Measurements from ENCODE around the gene POLR3A. TPM values are rescaled to one million over a fixed set of nuclear protein-coding genes. Genes with fewer than 3 reads are reported as not detected.

The POLR3A gene
- total RNA-seq, 1 experiment from 2014 or later = 25.5 TPM

DNA sequence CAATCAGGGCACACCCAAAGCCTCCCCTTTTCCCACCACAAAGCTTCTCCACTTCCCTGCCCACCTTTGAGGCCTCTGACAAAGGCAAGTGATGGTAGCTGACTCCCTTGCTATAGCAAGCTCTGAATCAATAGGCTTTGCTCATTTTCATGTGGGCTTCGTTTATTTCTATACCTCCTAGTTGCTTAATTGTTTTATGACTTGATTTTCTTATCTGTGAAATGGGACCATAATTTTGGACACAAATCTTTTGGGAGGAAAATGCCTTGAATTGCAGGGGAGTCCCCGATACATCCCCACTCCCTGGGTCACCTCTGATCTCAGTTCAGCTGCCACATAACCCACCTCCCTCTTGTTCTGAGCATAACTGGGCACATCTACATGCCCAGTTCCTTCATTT lies 89.1 kb downstream of the POLR3A start:
- no peak overlapping the region for H3K4me3 Mint-ChIP-seq (ENCODE audit: unreplicated experiment)
- intact Hi-C loops (cut with micrococcal nuclease; ENCODE audit: unreplicated experiment) = no loop called here
- H3K27me3 ChIP-seq (replicated peaks; ENCODE audit: control insufficient read depth, insufficient read depth, low read length) = no peaks in the 10 kb centered on the region
- no peaks in the 10 kb centered on the region for H3K36me3 Mint-ChIP-seq (ENCODE audit: insufficient read depth, unreplicated experiment)
- TF ChIP-seq, protein P1, sequence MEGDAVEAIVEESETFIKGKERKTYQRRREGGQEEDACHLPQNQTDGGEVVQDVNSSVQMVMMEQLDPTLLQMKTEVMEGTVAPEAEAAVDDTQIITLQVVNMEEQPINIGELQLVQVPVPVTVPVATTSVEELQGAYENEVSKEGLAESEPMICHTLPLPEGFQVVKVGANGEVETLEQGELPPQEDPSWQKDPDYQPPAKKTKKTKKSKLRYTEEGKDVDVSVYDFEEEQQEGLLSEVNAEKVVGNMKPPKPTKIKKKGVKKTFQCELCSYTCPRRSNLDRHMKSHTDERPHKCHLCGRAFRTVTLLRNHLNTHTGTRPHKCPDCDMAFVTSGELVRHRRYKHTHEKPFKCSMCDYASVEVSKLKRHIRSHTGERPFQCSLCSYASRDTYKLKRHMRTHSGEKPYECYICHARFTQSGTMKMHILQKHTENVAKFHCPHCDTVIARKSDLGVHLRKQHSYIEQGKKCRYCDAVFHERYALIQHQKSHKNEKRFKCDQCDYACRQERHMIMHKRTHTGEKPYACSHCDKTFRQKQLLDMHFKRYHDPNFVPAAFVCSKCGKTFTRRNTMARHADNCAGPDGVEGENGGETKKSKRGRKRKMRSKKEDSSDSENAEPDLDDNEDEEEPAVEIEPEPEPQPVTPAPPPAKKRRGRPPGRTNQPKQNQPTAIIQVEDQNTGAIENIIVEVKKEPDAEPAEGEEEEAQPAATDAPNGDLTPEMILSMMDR (IDR thresholded peaks at IDR 0.05; ENCODE audit: insufficient read depth in 1 of 2, low read depth in 1 of 2, low read length in 1 of 2, severe bottlenecking in 1 of 2, unreplicated experiment in 1 of 2) = no peak
- POLR2A ChIA-PET = no interaction called here
- CTCF ChIA-PET = interaction anchor here (1.1 to 1.5 kb wide), 2 partner anchors 14 to 93 kb away, joined by 3 to 5 read pairs; partner anchors contain the start of gene DLG5
- peaks cover 17% of the 10 kb centered on the region for H3K4me1 Mint-ChIP-seq (ENCODE audit: low read depth, unreplicated experiment)
- no peak overlapping the region for H3K27ac Mint-ChIP-seq (ENCODE audit: unreplicated experiment)
- DNase-seq = no peak
- H3K9me3 Mint-ChIP-seq (ENCODE audit: unreplicated experiment) = no peaks in the 10 kb centered on the region
- H3K4me1 ChIP-seq = peaks cover 10% of the 10 kb centered on the region; the same call in 1 of the 2 replicates
- H3K9me3 ChIP-seq = no peaks in the 10 kb centered on the region; the same call in 1 of the 2 replicates
- no peak overlapping the region for H3K4me3 ChIP-seq (ENCODE audit: low read depth, low read length)
- H3K36me3 ChIP-seq (ENCODE audit: control insufficient read depth, insufficient read depth, low read length) = no peaks in the 10 kb centered on the region
- BruUV-seq (replicated peaks) = no TSS peak
- H3K27me3 Mint-ChIP-seq (ENCODE audit: insufficient read depth, unreplicated experiment) = no peaks in the 10 kb centered on the region

DNA sequence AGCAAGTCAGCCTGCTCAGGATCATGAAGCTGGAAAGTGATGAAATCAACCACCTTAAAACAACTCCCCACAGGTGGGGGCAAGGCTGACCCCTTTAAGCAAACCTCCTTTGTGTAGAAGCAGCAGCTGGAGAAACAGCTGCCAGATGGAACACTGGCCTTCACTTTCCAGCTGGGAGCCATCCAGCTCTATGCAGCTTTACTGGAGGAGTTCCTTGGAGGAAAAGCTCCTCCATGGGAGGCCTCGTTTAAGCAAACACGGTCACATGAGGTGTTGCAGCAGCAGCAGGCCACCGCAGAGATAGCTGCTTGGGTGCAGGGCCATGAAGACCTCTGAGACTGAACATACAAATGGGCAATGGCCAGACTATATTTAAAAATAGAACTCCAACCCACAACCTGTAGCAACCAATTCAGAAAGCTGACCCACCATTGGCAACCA lies 89.7 kb downstream of the POLR3A start:
- Histone ChIP-seq H3K27me3 (replicated peaks; ENCODE audit: control insufficient read depth, insufficient read depth, low read length) (no peaks in the 10 kb centered on the region), H3K36me3 (ENCODE audit: control insufficient read depth, insufficient read depth, low read length) (no peaks in the 10 kb centered on the region), H3K4me3 (ENCODE audit: low read depth, low read length) (no peak overlapping the region), H3K4me1 (peaks cover 8% of the 10 kb centered on the region; the same call in 1 of the 2 replicates), H3K9me3 (no peaks in the 10 kb centered on the region; the same call in 1 of the 2 replicates)
- Mint-ChIP-seq H3K4me3 (ENCODE audit: unreplicated experiment) (no peak overlapping the region), H3K36me3 (ENCODE audit: insufficient read depth, unreplicated experiment) (no peaks in the 10 kb centered on the region), H3K4me1 (ENCODE audit: low read depth, unreplicated experiment) (peaks cover 17% of the 10 kb centered on the region), H3K9me3 (ENCODE audit: unreplicated experiment) (no peaks in the 10 kb centered on the region), H3K27me3 (ENCODE audit: insufficient read depth, unreplicated experiment) (no peaks in the 10 kb centered on the region), H3K27ac (ENCODE audit: unreplicated experiment) (peak overlapping the region; percentile 57)
- ChIA-PET POLR2A (no interaction called here), CTCF (interaction anchor here (1.1 to 1.5 kb wide), 2 partner anchors 13 to 93 kb away, joined by 3 to 5 read pairs; partner anchors contain the start of gene DLG5)
- no TSS peak for BruUV-seq (replicated peaks)
- intact Hi-C loops (cut with micrococcal nuclease; ENCODE audit: unreplicated experiment) = no loop called here
- peak in 1 of 2 experiments; percentile 34 for DNase-seq
- TF ChIP-seq, protein P1 (IDR thresholded peaks at IDR 0.05; ENCODE audit: insufficient read depth in 1 of 2, low read depth in 1 of 2, low read length in 1 of 2, severe bottlenecking in 1 of 2, unreplicated experiment in 1 of 2) = no peak

DNA sequence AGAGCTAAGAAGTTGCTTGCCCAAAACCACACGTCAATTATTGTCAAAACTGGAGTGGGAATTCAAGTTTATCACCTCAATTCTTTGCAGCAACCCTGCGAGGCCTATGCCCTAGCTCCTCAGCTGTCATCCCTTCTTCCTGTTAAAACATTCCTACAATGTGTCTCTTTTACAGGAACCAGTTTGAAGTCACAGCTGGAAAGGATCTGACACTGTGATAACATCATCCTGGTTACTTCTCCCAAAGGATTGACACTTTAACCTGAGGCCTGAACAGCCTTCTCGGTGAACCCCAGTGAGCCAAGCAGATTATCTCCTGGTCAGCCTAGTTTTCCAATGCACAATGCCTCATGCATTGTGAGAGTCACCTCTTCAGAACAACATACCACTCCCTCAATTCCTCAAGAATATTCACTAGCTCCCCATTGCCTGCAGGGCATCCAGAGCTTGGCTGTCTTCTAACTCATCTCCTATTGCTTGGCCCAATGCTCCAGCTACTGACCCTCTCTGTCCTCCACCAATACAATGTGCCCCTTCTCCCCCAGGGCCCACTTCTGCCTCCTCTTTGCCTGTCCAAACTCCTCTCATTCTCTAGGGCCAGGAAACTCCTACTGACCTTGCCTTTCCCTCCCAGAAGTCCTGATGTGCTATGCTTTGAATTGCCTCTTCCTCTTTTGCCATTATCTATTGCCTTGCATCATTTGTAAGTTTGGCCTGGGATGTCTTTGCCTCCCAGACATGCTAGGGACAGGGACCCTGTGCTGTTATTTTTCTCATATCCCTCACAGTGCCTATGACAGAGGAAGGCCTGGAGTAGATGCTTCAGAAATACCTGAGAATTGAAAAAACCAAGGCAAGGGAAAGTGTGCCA lies 92.4 kb downstream of the POLR3A start:
- no peak for DNase-seq
- H3K4me1 ChIP-seq = no peaks in the 10 kb centered on the region
- no peaks in the 10 kb centered on the region for H3K9me3 Mint-ChIP-seq (ENCODE audit: unreplicated experiment)
- no peak overlapping the region for H3K4me3 Mint-ChIP-seq (ENCODE audit: unreplicated experiment)
- no peak overlapping the region for H3K4me3 ChIP-seq (ENCODE audit: low read depth, low read length)
- no peaks in the 10 kb centered on the region for H3K36me3 ChIP-seq (ENCODE audit: control insufficient read depth, insufficient read depth, low read length)
- H3K27me3 Mint-ChIP-seq (ENCODE audit: insufficient read depth, unreplicated experiment) = no peaks in the 10 kb centered on the region
- H3K9me3 ChIP-seq = no peaks in the 10 kb centered on the region
- peaks cover 9% of the 10 kb centered on the region for H3K4me1 Mint-ChIP-seq (ENCODE audit: low read depth, unreplicated experiment)
- intact Hi-C loops (cut with micrococcal nuclease; ENCODE audit: unreplicated experiment) = no loop called here
- TF ChIP-seq, protein P1 (IDR thresholded peaks at IDR 0.05; ENCODE audit: insufficient read depth in 1 of 2, low read depth in 1 of 2, low read length in 1 of 2, severe bottlenecking in 1 of 2, unreplicated experiment in 1 of 2) = no peak
- H3K36me3 Mint-ChIP-seq (ENCODE audit: insufficient read depth, unreplicated experiment) = no peaks in the 10 kb centered on the region
- CTCF ChIA-PET = interaction anchor here (0.7 kb wide), 1 partner anchor 20 kb away, joined by 12 read pairs; no protein-coding TSS in a partner anchor
- POLR2A ChIA-PET = no interaction called here
- BruUV-seq (replicated peaks) = no TSS peak
- H3K27ac Mint-ChIP-seq (ENCODE audit: unreplicated experiment) = no peak overlapping the region
- no peaks in the 10 kb centered on the region for H3K27me3 ChIP-seq (replicated peaks; ENCODE audit: control insufficient read depth, insufficient read depth, low read length)

Measured in Caco-2 (cell line).